ENCODE results near the gene OAF. TPM values are rescaled to one million over a fixed set of nuclear protein-coding genes. Genes with fewer than 3 reads are reported as not detected.
A peak's percentile ranks its signal among the peaks of the same experiment; 100 is the strongest.

The OAF gene
- total and polyA plus RNA-seq, 7 donors, result 23.5 to 94.3 (median 44.3) TPM

DNA sequence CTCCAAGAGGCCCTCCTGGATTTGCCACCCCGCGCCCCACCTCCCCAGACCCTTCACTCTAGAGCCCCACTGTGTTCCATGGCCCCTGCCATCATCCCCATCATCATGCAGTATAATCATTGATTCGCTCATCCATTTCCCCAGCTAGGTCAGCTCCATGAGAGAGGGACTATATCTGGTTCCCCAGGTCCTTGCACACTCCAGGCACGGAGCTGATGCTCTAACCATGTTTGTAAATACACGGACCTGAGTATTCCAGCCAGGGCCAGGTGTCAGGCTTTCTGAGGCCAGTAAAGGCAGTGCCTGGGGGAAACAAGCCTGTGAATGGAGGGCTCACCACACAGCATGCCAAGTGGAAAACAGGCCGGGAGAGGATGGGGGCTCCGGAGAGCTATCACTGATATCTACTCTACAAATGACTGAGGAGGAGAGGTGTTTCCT, 27.1 kb upstream of the OAF start:
- peak; percentile 63 for DNase-seq
- 88% methylated on average over 7 of the region's 7 CpGs for WGBS, 2 donors
- no peaks in the 10 kb centered on the region for H3K9me3 ChIP-seq
- intact Hi-C loops (cut with DNase I), result no loop called here
- H3K27me3 ChIP-seq, result no peaks in the 10 kb centered on the region
- TF ChIP-seq POLR2A (IDR thresholded peaks at IDR 0.05) (no peak), EP300 (IDR thresholded peaks at IDR 0.05) (no peak), POLR2AphosphoS5 (IDR thresholded peaks at IDR 0.05) (no peak)
- TF ChIP-seq, protein P1, sequence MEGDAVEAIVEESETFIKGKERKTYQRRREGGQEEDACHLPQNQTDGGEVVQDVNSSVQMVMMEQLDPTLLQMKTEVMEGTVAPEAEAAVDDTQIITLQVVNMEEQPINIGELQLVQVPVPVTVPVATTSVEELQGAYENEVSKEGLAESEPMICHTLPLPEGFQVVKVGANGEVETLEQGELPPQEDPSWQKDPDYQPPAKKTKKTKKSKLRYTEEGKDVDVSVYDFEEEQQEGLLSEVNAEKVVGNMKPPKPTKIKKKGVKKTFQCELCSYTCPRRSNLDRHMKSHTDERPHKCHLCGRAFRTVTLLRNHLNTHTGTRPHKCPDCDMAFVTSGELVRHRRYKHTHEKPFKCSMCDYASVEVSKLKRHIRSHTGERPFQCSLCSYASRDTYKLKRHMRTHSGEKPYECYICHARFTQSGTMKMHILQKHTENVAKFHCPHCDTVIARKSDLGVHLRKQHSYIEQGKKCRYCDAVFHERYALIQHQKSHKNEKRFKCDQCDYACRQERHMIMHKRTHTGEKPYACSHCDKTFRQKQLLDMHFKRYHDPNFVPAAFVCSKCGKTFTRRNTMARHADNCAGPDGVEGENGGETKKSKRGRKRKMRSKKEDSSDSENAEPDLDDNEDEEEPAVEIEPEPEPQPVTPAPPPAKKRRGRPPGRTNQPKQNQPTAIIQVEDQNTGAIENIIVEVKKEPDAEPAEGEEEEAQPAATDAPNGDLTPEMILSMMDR (IDR thresholded peaks at IDR 0.05), result no peak
- peak overlapping the region; percentile 73 to 77 (median 75) for H3K27ac ChIP-seq
- peaks cover 0 to 50% (median 26%) of the 10 kb centered on the region in 4 donors for H3K4me1 ChIP-seq
- H3K36me3 ChIP-seq, result no peaks in the 10 kb centered on the region
- H3K4me3 ChIP-seq, result no peak overlapping the region

DNA sequence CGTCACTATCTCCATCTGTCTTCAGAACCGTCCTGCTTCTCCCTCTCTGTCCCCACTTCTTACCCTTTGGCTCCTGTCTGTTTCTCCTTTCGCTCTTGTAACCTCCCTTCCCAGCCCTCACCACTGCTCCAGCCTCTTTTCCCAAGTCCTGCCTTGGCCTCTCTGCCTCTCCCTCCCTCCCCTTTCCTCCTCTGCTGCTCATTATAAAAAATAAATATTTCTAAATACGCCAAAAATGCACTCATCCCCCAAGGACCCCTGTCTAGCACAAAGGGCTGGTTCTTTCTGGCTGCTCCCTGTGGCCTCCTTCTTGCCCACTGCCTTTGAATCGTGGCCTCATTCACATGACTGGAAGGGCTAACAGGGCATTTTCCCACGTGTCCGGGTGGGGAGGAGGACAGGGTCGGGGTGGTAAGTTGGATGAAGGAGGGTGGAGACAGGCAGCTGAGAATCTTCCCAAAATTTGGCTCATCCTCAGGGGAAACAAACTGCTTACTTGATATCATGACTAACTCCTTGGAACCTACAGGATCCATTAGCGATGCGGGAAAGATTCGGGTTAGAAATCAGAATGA, 26.4 kb upstream of the OAF start:
- intact Hi-C loops (cut with DNase I), result no loop called here
- DNase-seq, result peak; percentile 86
- Histone ChIP-seq H3K4me3 (peak overlapping the region in 1 of 4 donors; percentile 4), H3K4me1 (peaks cover 0 to 51% (median 26%) of the 10 kb centered on the region in 4 donors), H3K9me3 (no peaks in the 10 kb centered on the region), H3K27ac (peak overlapping the region; percentile 73 to 77 (median 75)), H3K27me3 (no peaks in the 10 kb centered on the region), H3K36me3 (no peaks in the 10 kb centered on the region)
- TF ChIP-seq POLR2AphosphoS5 (IDR thresholded peaks at IDR 0.05) (peak in 1 of 4 donors; percentile 57), EP300 (IDR thresholded peaks at IDR 0.05) (no peak)
- WGBS, 2 donors, result 66 to 72% methylated on average over 11 of the region's 11 CpGs

DNA sequence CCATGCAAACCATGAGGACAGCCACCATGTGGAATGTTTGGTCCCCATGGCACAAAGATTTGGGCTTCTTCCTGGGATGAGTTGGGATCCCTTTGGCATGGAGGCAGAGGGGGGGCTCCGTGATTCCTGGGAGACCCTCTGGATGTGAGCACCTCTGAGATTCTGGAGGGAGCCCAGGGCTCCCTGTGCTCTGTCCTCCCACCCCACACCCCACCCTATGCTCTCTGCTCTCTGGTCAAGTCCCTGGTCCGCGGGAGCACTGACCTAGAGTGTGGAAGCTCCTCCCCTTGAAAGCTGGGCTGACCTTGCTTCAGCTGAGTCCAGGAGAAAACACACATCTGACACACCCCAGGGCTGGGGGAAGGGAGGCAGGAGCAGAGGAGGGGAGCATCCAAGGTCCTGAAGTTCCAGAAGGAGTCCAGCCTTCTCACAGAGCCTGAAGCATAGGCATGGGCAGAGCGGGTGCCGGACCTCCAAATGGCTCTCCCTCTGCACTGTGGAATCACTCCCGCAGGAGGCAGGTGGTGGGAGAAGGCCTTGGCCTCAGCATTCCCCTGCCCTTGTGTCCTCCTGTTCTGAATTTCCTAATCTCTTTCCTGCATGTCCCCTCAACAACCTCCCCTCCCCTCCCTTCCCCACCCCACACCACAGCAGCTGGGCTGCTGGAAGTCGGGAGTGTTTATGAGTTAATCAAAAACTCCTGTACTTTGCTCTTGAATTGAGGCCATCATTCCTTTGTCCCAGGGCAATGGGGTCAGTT, 25.7 kb upstream of the OAF start:
- DNase-seq, result peak; percentile 92
- Histone ChIP-seq H3K36me3 (no peaks in the 10 kb centered on the region), H3K4me3 (peak overlapping the region in 2 of 4 donors; percentile 1 to 4), H3K9me3 (no peaks in the 10 kb centered on the region), H3K4me1 (peaks cover 0 to 50% (median 26%) of the 10 kb centered on the region in 4 donors), H3K27ac (peak overlapping the region; percentile 73 to 77 (median 75)), H3K27me3 (no peaks in the 10 kb centered on the region)
- intact Hi-C loops (cut with DNase I), result no loop called here
- TF ChIP-seq EP300 (IDR thresholded peaks at IDR 0.05) (no peak), POLR2A (IDR thresholded peaks at IDR 0.05) (peak in 1 of 2 donors; percentile 33), POLR2AphosphoS5 (IDR thresholded peaks at IDR 0.05) (peak in 1 of 4 donors; percentile 9)
- TF ChIP-seq, protein P1 (IDR thresholded peaks at IDR 0.05), result no peak
- 8 to 53% methylated on average over 7 of the region's 7 CpGs for WGBS, 2 donors

DNA sequence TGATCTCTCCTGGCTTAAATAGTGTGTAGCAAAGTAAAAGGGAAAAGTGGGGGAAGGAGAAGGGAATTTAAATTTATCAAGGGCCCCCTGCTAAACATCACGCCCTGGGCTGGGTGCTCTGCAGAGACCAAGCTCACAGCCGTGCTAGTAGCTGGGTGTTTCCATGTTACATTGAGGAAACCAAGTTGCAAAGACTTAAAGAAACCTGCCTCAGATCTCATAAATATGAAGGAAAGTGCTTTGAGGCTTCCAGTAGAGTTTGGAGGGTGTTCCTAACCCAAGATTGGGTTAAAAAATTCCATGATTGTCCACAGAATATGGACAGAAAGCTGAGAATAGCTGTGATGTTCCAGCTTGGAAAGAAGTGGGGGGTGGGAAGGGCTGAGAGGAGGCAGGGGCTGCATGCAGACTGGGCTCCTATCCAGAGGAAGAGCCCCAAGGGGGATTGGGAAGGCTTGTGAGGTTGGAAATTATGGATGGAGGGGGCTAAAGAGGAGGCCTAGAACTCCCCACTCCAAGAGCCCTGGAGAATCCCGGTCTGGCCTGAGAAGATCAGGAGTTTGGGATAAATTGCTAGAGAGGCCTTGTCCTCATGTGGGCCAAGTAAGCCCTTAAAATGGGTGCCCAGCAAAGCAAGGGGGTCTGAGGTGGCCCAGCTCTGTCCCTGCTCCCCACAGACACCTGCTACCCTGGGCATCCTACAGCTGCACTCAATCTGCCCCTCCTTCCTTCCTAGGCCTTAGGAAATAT, 25.0 kb upstream of the OAF start:
- intact Hi-C loops (cut with DNase I), result no loop called here

More for the DNA sequence above, 25.0 kb upstream of the OAF start:
- no peaks in the 10 kb centered on the region for H3K36me3 ChIP-seq
- H3K9me3 ChIP-seq, result no peaks in the 10 kb centered on the region
- H3K27ac ChIP-seq, result peak overlapping the region; percentile 73 to 77 (median 75)
- 28 to 53% methylated on average over 3 of the region's 3 CpGs for whole genome bisulfite sequencing, 2 donors
- peaks cover 0 to 42% (median 26%) of the 10 kb centered on the region in 4 donors for H3K4me1 ChIP-seq
- peaks cover 0 to 4% (median 0%) of the 10 kb centered on the region in 3 donors for H3K27me3 ChIP-seq
- TF ChIP-seq EP300 (IDR thresholded peaks at IDR 0.05) (no peak), POLR2AphosphoS5 (IDR thresholded peaks at IDR 0.05) (no peak), POLR2A (IDR thresholded peaks at IDR 0.05) (no peak)
- TF ChIP-seq, protein P1 (IDR thresholded peaks at IDR 0.05), result no peak
- DNase-seq, result peak; percentile 60
- no peak overlapping the region for H3K4me3 ChIP-seq

Measured in sigmoid colon (tissue), 7 donors.